Psoas muscle (tissue), 8 donors: ENCODE measurements around the gene ELMO1. TPM values are rescaled to one million over a fixed set of nuclear protein-coding genes. Genes with fewer than 3 reads are reported as not detected.

Source experiments
- ATAC-seq, 4 donors: fragments of 200-7000 bp; cut with Tn5 transposase; one replicate each; pipeline ENCODE4 v1.9.1; 2020; ENCODE audit warnings: moderate library complexity in 3 of 4, mild to moderate bottlenecking in 2 of 4
- DNase-seq, 2 donors: peaks; one replicate each; pipeline ENCODE4 v3.0.0-alpha.2; 2020
- H3K27ac ChIP-seq: fragments of 200-600 bp; one replicate; pipeline ENCODE4 v1.8.0; 2022
- H3K27me3 ChIP-seq, 3 donors: fragments of 200-600 bp in 1 of 3; one replicate each; pipeline versions ENCODE4 v1.6.1 to v1.8.0; 2013 to 2022; ENCODE audit warnings: low read length in 2 of 3, mild to moderate bottlenecking in 2 of 3, moderate library complexity in 1 of 3; ENCODE audit not compliant: insufficient read depth in 3 of 3
- H3K36me3 ChIP-seq, 2 donors: fragments of 200-600 bp in 1 of 2; one replicate each; pipeline versions ENCODE4 v1.6.1 to v1.8.0; 2013 to 2022; ENCODE audit warnings: low read depth in 1 of 2, mild to moderate bottlenecking in 1 of 2, moderate library complexity in 1 of 2; ENCODE audit not compliant: insufficient read depth in 1 of 2
- H3K4me1 ChIP-seq: fragments of 200-600 bp; one replicate; pipeline ENCODE4 v1.8.0; 2022
- H3K4me3 ChIP-seq: fragments of 200-600 bp; one replicate; pipeline ENCODE4 v1.8.0; 2022; ENCODE audit warnings: mild to moderate bottlenecking
- H3K9me3 ChIP-seq: fragments of 200-600 bp; one replicate; pipeline ENCODE4 v1.8.0; 2022
- CTCF ChIP-seq: fragments of 200-600 bp; IDR thresholded peaks from one replicate; pipeline ENCODE4 v1.8.0; 2022; ENCODE audit warnings: antibody characterized with exemption
- WGBS, 3 donors: extraction: QIAGEN DNeasy Blood & Tissue Kit; methylation state at CpG; one replicate each; pipeline versions ENCODE4 v1.1.6 to v1.1.7; 2013; 5-methylcytosine and 5-hydroxymethylcytosine counted together
- intact Hi-C, 2 donors: fragments of 100-400 bp; cut with DNase I; formaldehyde crosslinking; loops; one replicate each; pipeline versions ENCODE4 v1.11.0 to v1.14.2; 2022
- polyA plus RNA-seq, 3 donors: library from polyadenylated mRNA; stranded (reverse); fragments of 200-250 nt; gene quantifications; one replicate each; pipeline ENCODE4 v1.2.3, GENCODE V29; 2013
- total RNA-seq, 4 donors: library from RNA; stranded (reverse); fragmentation: NEBNext Ultra II Directional in 2 of 4; extraction: Animal tissue kit (Norgen Biotek cat#: 25700) in 2 of 4; gene quantifications; one replicate each; pipeline versions ENCODE4 v1.2.1 to v1.2.4, GENCODE V29; 2021 to 2023
- donor health status: healthy with polysubstance abuse.
- donor health status: DM: no; HTN: no; CAD: no; lungs with moderate emphysema.
- donor health status: Bipolar disorder and iron deficiency.
- donor health status: healthy.
- donor health status: DM: yes; HTN: yes; CAD: no.
- donor health status: DM: no; HTN: no; CAD: no.
- donor health status: DM: no; HTN: no; CAD: no.
- donor health status: DM: yes; HTN: yes; CAD: no.

ELMO1 gene
- total and polyA plus RNA-seq, 7 donors: 2.8 to 8.1 (median 6.9) TPM

- 52 to 56% (median 56%) methylated on average over 5 of the region's 5 CpGs for WGBS, 3 donors
- no peak for TF ChIP-seq CTCF
- Histone ChIP-seq H3K27ac (no peak overlapping the region), H3K4me1 (no peaks in the 10 kb centered on the region), H3K9me3 (no peaks in the 10 kb centered on the region), H3K36me3 (no peaks in the 10 kb centered on the region), H3K4me3 (no peak overlapping the region), H3K27me3 (no peaks in the 10 kb centered on the region)
- intact Hi-C loops: no loop called here
- DNase-seq: no peak
- no peak for ATAC-seq
Observed at GRCh38 chr7:37425498-37425897, 23.2 kb downstream of the ELMO1 start.

GRCh38 chr7:37424995-37425394 lies 23.7 kb downstream of the ELMO1 start:
- 90 to 92% (median 92%) methylated on average over 2 of the region's 2 CpGs for WGBS, 3 donors
- no peaks in the 10 kb centered on the region for H3K9me3 ChIP-seq
- H3K36me3 ChIP-seq: no peaks in the 10 kb centered on the region
- H3K4me1 ChIP-seq: no peaks in the 10 kb centered on the region
- H3K27me3 ChIP-seq: no peaks in the 10 kb centered on the region
- no peak overlapping the region for H3K27ac ChIP-seq
- no peak for TF ChIP-seq CTCF
- DNase-seq: no peak
- intact Hi-C loops: no loop called here
- no peak overlapping the region for H3K4me3 ChIP-seq
- no peak for ATAC-seq

GRCh38 chr7:37424521-37424920 lies 24.1 kb downstream of the ELMO1 start:
- no peak for DNase-seq
- H3K27ac ChIP-seq: no peak overlapping the region
- ATAC-seq: no peak
- H3K4me3 ChIP-seq: no peak overlapping the region
- no peaks in the 10 kb centered on the region for H3K4me1 ChIP-seq
- intact Hi-C loops: no loop called here
- 91 to 100% (median 96%) methylated on average over 1 of the region's 1 CpG for WGBS, 3 donors
- no peaks in the 10 kb centered on the region for H3K27me3 ChIP-seq
- no peaks in the 10 kb centered on the region for H3K9me3 ChIP-seq
- H3K36me3 ChIP-seq: no peaks in the 10 kb centered on the region
- no peak for TF ChIP-seq CTCF

- WGBS, 3 donors: 29 to 45% (median 40%) methylated on average over 6 of the region's 6 CpGs
- Histone ChIP-seq H3K4me3 (no peak overlapping the region), H3K9me3 (no peaks in the 10 kb centered on the region), H3K36me3 (no peaks in the 10 kb centered on the region), H3K4me1 (no peaks in the 10 kb centered on the region), H3K27ac (no peak overlapping the region), H3K27me3 (no peaks in the 10 kb centered on the region)
- intact Hi-C loops: no loop called here
- peak; percentile 27 to 78 (median 59) for ATAC-seq
- no peak for DNase-seq
- no peak for TF ChIP-seq CTCF
Observed at GRCh38 chr7:37421861-37422500, 26.7 kb downstream of the ELMO1 start.
